ENCODE results near the gene SGCG. TPM values are rescaled to one million over a fixed set of nuclear protein-coding genes. Genes with fewer than 3 reads are reported as not detected.

The SGCG gene
- total RNA-seq, 1 experiment from 2014 or later, result not detected

GRCh38 chr13:23144431-23144830, 36.3 kb upstream of the SGCG start:
- Histone ChIP-seq H3K9ac (ENCODE audit: extremely low read depth, insufficient read length, low read length) (no peak overlapping the region), H4K91ac (ENCODE audit: insufficient read length, low read depth, low read length) (no peak overlapping the region)
- DNase-seq, result no peak

More at GRCh38 chr13:23144431-23144830, 36.3 kb upstream of the SGCG start:
- no peak overlapping the region for H4K5ac ChIP-seq (ENCODE audit: insufficient read length, low read depth, low read length)
- no peak overlapping the region for H2BK20ac ChIP-seq (ENCODE audit: low read depth, low read length, poor library complexity, severe bottlenecking)
- no peaks in the 10 kb centered on the region for H4K20me1 ChIP-seq (ENCODE audit: control insufficient read depth, insufficient read depth, insufficient read length)
- 100% methylated on average over 1 of the region's 2 CpGs for WGBS (ENCODE audit: extremely low coverage, insufficient read length, low lambda C conversion rate)
- H2AK5ac ChIP-seq (ENCODE audit: insufficient read length, low read length), result no peak overlapping the region
- no peaks in the 10 kb centered on the region for H3K27me3 ChIP-seq (ENCODE audit: insufficient read depth, low read length)
- H2BK12ac ChIP-seq (ENCODE audit: insufficient read length, low read depth, low read length), result no peak overlapping the region
- no peak overlapping the region for H2BK5ac ChIP-seq (ENCODE audit: insufficient read length, low read length)
- H2AFZ ChIP-seq (ENCODE audit: low read length), result no peak overlapping the region
- no peak overlapping the region for H3K14ac ChIP-seq (ENCODE audit: insufficient read depth, low read length)
- no peaks in the 10 kb centered on the region for H3K23me2 ChIP-seq (ENCODE audit: insufficient read length, low read depth, low read length, poor library complexity, severe bottlenecking)
- H3K56ac ChIP-seq (ENCODE audit: insufficient read length, low read depth, low read length), result no peak overlapping the region
- no peak overlapping the region for H3K27ac ChIP-seq (ENCODE audit: insufficient read length, low read depth, low read length)
- Mint-ChIP-seq H3K4me1 (peaks cover 2 to 3% of the 10 kb centered on the region in 2 experiments; a peak in 1 of 4 replicates), H3K4me3 (no peak overlapping the region), H3K27me3 (ENCODE audit: low read depth) (no peaks in the 10 kb centered on the region), H3K36me3 (ENCODE audit: insufficient read depth in 1 of 3, low read depth in 3 of 3) (peaks cover 0 to 20% (median 9%) of the 10 kb centered on the region in 3 experiments; a peak in 2 of 7 replicates), H3K27ac (no peak overlapping the region), H3K9me3 (peaks cover 14 to 28% of the 10 kb centered on the region in 2 experiments)
- no peaks in the 10 kb centered on the region for H3K79me2 ChIP-seq (ENCODE audit: insufficient read depth, low read length)
- H4K8ac ChIP-seq (replicated peaks; ENCODE audit: insufficient read length, low read depth, low read length), result no peak overlapping the region
- no peak overlapping the region for H3K23ac ChIP-seq (ENCODE audit: insufficient read length, low read depth, low read length)
- H3K79me1 ChIP-seq (ENCODE audit: insufficient read depth, low read depth, low read length, poor library complexity, severe bottlenecking), result no peaks in the 10 kb centered on the region
- H3K18ac ChIP-seq (ENCODE audit: insufficient read length, low read depth, low read length), result no peak overlapping the region
- no peaks in the 10 kb centered on the region for H3K4me1 ChIP-seq (ENCODE audit: insufficient read depth, low read length)
- peaks cover 11% of the 10 kb centered on the region for H3K9me3 ChIP-seq (ENCODE audit: control insufficient read depth, low read depth, low read length)
- no peak overlapping the region for H3K4ac ChIP-seq (ENCODE audit: low read depth, low read length)
- no peak for TF ChIP-seq CTCF (conservative IDR thresholded peaks at IDR 0.05)
- no peak overlapping the region for H2BK120ac ChIP-seq (ENCODE audit: low read depth, low read length, poor library complexity, severe bottlenecking)
- no peak overlapping the region for H3K4me2 ChIP-seq (ENCODE audit: insufficient read depth, insufficient read length, low read length)
- H3T11ph ChIP-seq (ENCODE audit: low read length), result no peak overlapping the region
- H2BK15ac ChIP-seq (ENCODE audit: low read depth, low read length), result no peak overlapping the region

Data from H9 (cell line).